Measurements from ENCODE around the gene HOPX.
"Not testable (repeated sequence)": the region's sequence is repeated elsewhere in the genome, so short reads cannot be mapped to it uniquely, and the experiment has no call there.

HOPX gene

GRCh38 chr4:56703378-56703777 lies 22.3 kb upstream of the HOPX start:
- TF ChIP-seq CTCF (IDR thresholded peaks at IDR 0.05) = no peak
- H3K4me1 ChIP-seq (ENCODE audit: control insufficient read depth in 1 of 2, insufficient read depth in 1 of 2, low read depth in 1 of 2, low read length in 1 of 2) = no peaks in the 10 kb centered on the region
- H3K9me3 ChIP-seq = no peaks in the 10 kb centered on the region

GRCh38 chr4:56701644-56702043 lies 20.5 kb upstream of the HOPX start:
- Histone ChIP-seq H3K4me3 (ENCODE audit: low read depth in 1 of 2, low read length in 1 of 2) (no peak overlapping the region), H3K36me3 (no peaks in the 10 kb centered on the region), H3K27me3 (no peaks in the 10 kb centered on the region), H3K9me3 (no peaks in the 10 kb centered on the region), H3K4me1 (ENCODE audit: control insufficient read depth in 1 of 2, insufficient read depth in 1 of 2, low read depth in 1 of 2, low read length in 1 of 2) (no peaks in the 10 kb centered on the region), H3K27ac (no peak overlapping the region)
- no peak for TF ChIP-seq CTCF (IDR thresholded peaks at IDR 0.05)

More at GRCh38 chr4:56703378-56703777, 22.3 kb upstream of the HOPX start:
- Histone ChIP-seq H3K27ac (no peak overlapping the region), H3K36me3 (no peaks in the 10 kb centered on the region), H3K4me3 (ENCODE audit: low read depth in 1 of 2, low read length in 1 of 2) (no peak overlapping the region), H3K27me3 (no peaks in the 10 kb centered on the region)

- H3K27me3 ChIP-seq = no peaks in the 10 kb centered on the region
- H3K4me3 ChIP-seq (ENCODE audit: low read depth in 1 of 2, low read length in 1 of 2) = no peak overlapping the region
- H3K27ac ChIP-seq = no peak overlapping the region
- no peak for TF ChIP-seq CTCF (IDR thresholded peaks at IDR 0.05)
- H3K36me3 ChIP-seq = no peaks in the 10 kb centered on the region
- no peaks in the 10 kb centered on the region for H3K9me3 ChIP-seq
- H3K4me1 ChIP-seq (ENCODE audit: control insufficient read depth in 1 of 2, insufficient read depth in 1 of 2, low read depth in 1 of 2, low read length in 1 of 2) = no peaks in the 10 kb centered on the region
These were observed 20.0 kb upstream of the HOPX start for GRCh38 chr4:56701161-56701480.

- TF ChIP-seq CTCF (IDR thresholded peaks at IDR 0.05) = no peak
- Histone ChIP-seq H3K4me1 (ENCODE audit: control insufficient read depth in 1 of 2, insufficient read depth in 1 of 2, low read depth in 1 of 2, low read length in 1 of 2) (no peaks in the 10 kb centered on the region), H3K27ac (no peak overlapping the region), H3K4me3 (ENCODE audit: low read depth in 1 of 2, low read length in 1 of 2) (no peak overlapping the region), H3K9me3 (no peaks in the 10 kb centered on the region), H3K27me3 (no peaks in the 10 kb centered on the region), H3K36me3 (no peaks in the 10 kb centered on the region)
These were observed 18.5 kb upstream of the HOPX start for GRCh38 chr4:56699537-56700105.

- no peak overlapping the region for H3K27ac ChIP-seq
- H3K9me3 ChIP-seq = no peaks in the 10 kb centered on the region
- no peaks in the 10 kb centered on the region for H3K4me1 ChIP-seq (ENCODE audit: control insufficient read depth in 1 of 2, insufficient read depth in 1 of 2, low read depth in 1 of 2, low read length in 1 of 2)
- no peaks in the 10 kb centered on the region for H3K27me3 ChIP-seq
- H3K4me3 ChIP-seq (ENCODE audit: low read depth in 1 of 2, low read length in 1 of 2) = no peak overlapping the region
- no peak for TF ChIP-seq CTCF (IDR thresholded peaks at IDR 0.05)
- no peaks in the 10 kb centered on the region for H3K36me3 ChIP-seq
These were observed 17.2 kb upstream of the HOPX start for GRCh38 chr4:56698329-56698728.

GRCh38 chr4:56696056-56696455 lies 15.0 kb upstream of the HOPX start:
- no peak for TF ChIP-seq CTCF (IDR thresholded peaks at IDR 0.05)

GRCh38 chr4:56693476-56693875 lies 12.4 kb upstream of the HOPX start:
- not testable (repeated sequence) for H3K27me3 ChIP-seq; H3K27ac ChIP-seq; H3K4me3 ChIP-seq (ENCODE audit: low read depth in 1 of 2, low read length in 1 of 2); H3K4me1 ChIP-seq (ENCODE audit: control insufficient read depth in 1 of 2, insufficient read depth in 1 of 2, low read depth in 1 of 2, low read length in 1 of 2); H3K36me3 ChIP-seq; H3K9me3 ChIP-seq

More at GRCh38 chr4:56696056-56696455, 15.0 kb upstream of the HOPX start:
- no peak overlapping the region for H3K27ac ChIP-seq
- no peak overlapping the region for H3K4me3 ChIP-seq (ENCODE audit: low read depth in 1 of 2, low read length in 1 of 2)
- no peaks in the 10 kb centered on the region for H3K36me3 ChIP-seq
- no peaks in the 10 kb centered on the region for H3K27me3 ChIP-seq
- no peaks in the 10 kb centered on the region for H3K9me3 ChIP-seq
- no peaks in the 10 kb centered on the region for H3K4me1 ChIP-seq (ENCODE audit: control insufficient read depth in 1 of 2, insufficient read depth in 1 of 2, low read depth in 1 of 2, low read length in 1 of 2)
